ENCODE results near the gene PRSS21.

PRSS21 gene

DNA sequence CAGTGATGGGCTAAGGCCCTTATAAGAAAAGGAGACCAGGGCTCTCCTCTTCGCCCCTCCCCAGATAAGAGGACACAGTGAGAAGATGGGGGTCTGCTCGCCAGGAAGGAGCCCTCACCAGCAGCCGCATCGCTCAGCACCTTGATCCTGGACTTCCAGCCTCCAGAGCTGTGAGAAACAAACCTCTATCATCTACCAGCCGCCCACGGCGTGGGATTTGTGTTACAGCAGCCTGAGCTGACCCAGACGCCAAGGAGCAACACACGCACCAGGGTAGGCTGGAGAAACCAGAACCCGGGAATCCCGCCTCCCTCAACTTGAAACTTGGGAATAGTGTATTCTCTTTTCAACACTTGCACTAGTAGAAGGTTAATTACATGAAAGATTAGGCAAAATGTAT, 8.9 kb downstream of the PRSS21 start:
- DNase-seq (ENCODE audit: low spot score) = no peak

DNA sequence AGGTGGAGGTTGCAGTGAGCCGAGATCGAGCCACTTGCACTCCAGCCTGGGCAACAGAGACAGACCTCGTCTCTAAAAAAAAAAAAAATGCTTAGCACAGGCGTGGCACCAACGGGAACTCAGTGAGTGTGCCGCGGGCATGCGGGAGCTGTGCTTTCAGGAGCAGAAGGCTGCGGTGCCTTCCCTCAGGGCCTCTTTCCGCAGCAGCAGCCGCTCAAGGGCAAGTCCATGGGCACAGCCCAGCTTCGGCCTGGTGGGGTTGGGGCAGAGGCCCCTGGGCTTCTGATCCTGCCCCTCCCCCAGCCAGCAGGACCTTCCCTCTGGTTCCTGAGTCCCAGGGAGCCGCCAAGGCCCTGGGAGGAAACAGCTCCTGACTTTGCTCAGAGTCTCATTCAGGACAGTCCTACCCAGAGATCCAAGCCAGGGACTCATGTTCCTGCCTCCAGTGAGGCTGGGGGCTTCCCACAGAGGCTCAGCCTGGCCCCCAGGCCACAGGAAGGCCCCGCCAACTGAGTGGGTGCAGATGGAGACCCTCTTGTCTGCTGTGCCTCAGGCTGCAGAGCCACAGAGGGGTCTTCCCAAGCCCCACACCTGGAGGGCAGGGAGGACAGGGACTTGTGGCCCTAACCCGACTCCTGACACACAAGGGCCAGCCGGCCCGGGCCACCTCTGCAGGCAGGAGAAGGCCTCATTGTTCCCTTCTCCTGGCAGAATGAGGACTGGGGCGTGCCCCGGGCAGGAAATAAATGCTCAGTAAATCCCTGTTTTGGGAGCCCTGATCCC, 9.7 kb downstream of the PRSS21 start:
- no peak for DNase-seq (ENCODE audit: low spot score)

DNA sequence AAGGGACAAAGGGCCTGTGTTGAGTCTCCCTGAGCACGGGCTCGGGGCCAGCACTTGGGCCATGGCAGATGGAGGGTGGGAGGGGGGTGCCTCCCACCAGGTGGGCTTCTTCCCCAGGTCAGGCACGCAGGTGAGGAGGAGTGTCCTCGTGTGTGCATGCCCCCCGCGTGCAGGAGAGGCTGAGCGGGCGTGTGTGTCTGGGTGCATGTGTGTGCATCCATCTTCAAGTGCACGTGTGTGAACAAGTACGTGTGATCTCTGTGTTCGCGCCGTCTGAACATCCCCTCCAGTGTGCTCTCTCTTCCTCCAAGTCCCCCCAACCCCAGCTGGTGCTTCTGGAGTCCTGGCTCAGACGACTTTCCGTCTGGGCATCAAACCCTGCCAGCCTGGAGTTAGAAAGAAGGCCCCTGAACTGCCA, 10.3 kb downstream of the PRSS21 start:
- no peak for DNase-seq (ENCODE audit: low spot score)

- DNase-seq (ENCODE audit: low spot score) = no peak
Measured at GRCh38 chr16:2827831-2828520, 10.9 kb downstream of the PRSS21 start.

DNA sequence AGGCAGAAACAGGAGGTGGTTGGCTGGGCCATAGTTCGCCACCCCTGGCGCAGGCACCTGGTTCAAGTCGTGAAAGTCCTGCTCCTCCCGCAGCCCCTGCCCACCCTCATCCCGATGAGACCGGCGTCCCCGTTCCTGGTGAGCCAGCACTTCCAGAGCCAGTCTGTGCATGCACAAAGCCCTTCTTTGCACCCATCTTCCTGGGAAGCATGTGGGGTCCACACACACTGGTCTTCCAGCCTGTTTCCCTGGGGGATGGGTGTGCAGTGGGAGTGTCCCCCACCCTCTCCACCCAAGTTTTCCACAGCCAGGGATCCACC, 11.4 kb downstream of the PRSS21 start:
- DNase-seq (ENCODE audit: low spot score) = no peak

GRCh38 chr16:2828876-2829430, 11.9 kb downstream of the PRSS21 start:
- DNase-seq (ENCODE audit: low spot score) = no peak

DNA sequence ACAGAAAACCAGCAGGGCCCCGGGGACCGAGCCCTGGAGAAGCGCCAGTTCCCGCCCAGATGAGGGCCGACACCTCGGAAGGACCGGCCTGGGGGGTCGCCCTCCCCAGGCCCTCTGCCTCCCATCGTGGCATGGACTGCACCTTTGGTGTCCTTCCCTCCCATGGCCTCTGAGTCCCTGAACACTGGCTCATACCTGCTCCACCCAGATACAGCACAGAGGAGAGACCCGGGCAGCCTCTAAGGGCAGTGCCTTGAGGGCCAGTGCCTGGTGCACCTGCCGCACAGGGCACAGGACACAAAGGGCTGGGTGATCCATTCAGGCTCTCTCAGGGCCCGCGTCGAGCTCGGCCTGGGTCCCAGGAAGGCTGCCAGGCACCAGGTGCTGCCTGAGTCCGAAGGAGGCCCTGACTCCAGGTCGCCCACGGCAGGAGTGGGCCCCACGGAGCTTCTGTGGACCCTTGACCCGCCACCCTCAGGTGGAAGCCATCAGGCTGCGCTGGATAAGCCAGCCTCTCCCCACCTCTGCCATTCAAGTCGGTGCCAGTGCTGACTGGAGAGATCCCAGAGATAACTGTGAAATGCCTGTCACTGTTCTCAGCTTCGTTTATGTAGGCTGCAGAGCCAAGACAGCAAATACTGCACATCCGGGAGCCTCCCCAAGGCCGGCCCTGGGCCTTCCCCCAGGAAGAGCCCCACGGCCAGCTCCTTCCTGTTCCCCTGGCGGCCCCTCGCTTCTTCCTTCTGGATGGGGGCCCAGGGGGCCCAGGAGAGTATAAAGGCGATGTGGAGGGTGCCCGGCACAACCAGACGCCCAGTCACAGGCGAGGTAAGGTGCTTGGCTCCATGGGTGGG, 12.7 kb downstream of the PRSS21 start, which contains the start of gene ZG16B:
TSS of gene ZG16B (plus strand) at position 803 of the 854 bp plus-strand sequence. CDS start 139 bp downstream, outside the sequence.
- DNase-seq (ENCODE audit: low spot score) = no peak

- DNase-seq (ENCODE audit: low spot score) = no peak
Measured at GRCh38 chr16:2830355-2830695, 13.3 kb downstream of the PRSS21 start.

- no peak for DNase-seq (ENCODE audit: low spot score)
Measured at GRCh38 chr16:2831203-2831602, 14.2 kb downstream of the PRSS21 start.

DNA sequence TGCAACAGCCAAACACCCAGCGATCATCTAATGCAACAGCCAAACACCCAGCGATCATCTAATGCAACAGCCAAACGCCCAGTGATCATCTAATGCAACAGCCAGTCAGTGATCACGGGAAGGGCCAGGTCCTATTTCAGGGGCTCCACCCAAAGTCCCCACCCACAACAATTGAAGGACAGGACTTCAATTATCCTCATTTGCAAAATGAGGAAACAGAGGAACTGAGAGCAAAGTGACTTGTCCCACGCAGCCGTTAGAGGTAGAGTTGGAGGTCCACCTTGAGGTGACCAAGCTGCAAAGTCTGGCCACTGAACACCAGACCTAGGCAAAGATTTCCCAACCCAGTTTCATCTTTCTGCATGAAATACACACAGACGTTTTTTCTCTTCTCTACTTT, 16.7 kb downstream of the PRSS21 start:
- DNase-seq (ENCODE audit: low spot score) = no peak

DNA sequence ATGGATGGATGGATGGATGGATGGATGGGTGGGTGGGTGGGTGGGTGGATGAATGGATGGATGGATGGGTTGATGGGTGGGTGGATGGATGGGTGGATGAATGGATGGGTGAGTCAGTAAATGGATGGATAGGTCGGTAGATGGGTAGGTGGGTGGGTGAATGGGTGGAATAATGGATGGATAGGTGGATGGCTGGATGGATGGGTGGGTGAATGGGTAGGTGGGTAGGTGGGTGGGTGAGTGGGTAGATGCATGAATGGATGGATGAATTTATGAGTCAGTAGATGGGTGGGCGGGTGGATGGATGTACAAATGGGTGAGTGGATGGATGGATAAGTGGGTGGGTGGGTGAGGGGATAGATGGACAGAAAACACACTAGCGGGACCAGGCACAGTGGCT, 17.9 kb downstream of the PRSS21 start:
- no peak for DNase-seq (ENCODE audit: low spot score)

DNA sequence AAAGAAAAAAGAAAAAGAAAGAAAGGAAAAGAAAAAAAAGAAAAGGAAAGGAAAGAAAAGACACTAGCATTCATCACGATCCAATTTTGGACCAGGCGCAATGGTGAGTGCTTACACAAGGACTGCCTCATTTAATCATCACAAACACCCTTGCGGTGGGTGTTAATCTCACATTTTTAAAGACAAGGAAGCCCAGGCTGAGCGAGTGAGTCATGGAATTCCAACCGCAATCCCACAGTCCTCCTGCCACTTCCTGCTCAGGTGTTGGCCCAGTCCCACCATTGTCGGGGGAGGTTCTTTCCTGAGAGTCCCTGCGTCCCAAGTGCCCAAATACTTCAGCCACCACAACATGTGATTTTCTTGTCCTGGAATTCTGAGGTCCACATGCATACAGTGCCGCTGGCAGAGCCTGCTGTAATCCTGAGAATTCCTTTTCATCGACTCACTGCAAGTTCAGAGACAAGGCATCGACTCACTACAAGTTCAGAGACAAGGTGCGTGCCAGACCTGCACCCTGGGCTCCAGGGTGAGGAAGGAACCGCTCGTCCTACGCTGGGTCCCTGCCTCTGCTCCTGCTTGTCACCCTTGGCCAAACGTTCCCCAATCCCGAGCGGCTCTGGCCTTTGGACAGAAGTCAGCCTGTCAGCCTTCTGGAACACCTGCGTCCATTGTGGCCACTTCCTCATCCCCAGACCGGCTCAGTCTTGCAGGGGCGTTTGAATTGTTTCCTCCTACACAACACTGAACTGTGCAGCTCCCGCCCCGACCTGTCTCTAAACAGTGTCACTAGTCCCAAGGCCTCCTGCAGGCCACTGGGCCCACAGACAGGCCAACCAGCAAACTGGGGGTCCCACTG, 18.8 kb downstream of the PRSS21 start:
- DNase-seq (ENCODE audit: low spot score) = no peak

DNA sequence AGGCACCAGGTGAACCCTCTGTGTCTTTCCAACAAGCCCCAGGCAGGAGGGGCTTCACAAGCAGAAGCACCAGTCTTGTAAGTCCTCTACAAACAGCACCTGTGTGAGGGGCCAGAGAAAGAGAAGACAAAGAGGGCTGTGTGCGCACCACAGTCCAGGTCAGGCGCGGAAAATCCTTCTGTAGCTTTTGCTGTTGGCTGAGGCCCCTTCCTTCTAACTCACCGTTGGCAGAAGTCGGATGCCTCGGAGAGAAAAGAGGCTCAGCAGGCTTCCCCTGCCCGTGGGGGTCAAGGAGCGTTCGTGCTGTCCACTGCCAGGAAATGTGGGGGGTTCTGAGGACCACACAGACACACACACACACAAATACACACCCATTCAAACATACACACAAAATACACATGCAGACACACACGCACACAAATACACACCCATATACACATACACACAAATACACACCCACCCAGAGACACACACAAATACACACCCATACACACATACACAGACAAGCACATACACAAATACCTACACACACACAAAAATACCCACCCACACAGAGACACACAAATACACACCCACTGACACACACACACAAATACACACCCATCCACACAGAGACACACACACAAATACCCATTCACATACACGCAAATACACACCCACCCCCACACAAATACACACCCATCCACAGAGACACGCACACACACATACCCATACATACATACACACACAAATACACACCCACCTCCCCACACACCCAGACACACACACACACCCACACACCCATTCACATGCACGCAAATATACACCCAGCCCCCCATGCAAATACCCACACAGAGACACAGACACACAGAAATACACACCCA, 19.8 kb downstream of the PRSS21 start:
- DNase-seq (ENCODE audit: low spot score) = no peak

DNA sequence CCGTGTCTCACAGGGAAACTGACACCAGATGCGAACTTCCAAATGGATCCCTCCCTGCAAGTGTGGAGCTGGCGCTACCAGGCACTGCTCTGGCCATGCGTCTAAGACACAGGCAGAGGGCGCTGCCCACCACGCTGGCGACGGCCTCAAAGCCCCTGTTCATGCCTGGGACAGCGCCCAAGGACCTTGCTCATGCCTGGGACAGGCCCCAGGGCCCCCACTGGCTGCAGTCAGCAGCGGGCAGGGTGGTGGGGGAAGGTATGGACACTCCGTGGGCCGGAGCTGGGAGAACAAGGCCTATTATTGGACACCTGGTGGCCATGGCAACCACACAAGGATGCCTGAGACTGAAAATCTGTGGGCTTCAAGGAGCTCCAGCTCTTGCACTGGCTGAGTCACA, 21.9 kb downstream of the PRSS21 start:
- peak; percentile 75 for DNase-seq (ENCODE audit: low spot score)

DNA sequence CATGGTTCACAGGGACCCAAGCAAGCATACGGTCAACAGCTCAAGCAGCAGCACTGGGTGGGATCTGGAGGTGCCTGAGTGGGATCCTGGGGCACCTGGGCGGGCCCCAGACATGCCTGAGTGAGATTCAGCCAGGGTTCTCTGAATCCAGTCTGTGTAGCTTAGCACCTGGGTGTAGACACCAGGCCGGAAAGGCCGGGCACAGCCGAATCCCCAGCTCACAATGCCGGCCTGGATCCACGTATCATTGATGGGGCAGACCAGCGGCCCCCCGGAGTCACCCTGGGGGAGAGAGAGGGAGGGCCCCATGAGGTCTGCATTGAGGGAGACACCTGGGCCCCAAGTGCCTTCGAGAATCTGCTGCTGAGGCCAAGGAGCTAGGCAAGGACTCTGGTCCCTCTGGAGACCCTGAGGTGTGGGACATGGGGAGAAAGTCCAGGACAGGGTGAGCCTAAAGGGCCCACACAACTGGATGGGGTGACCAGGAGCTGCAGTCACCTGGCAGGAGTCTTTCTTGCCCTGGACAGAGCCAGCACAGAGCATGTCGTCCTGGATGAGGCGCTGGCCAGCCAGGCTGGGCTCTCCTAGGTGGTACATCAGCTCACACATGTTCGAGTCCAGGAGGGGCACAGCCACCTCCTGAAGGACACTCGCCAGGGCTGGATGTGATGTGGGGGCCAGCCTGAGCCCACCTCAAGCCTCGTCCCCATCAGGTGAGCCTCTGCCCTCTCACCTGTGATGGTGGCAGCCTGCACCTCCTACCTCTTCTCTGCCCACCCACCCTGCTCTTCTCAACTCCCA, 22.8 kb downstream of the PRSS21 start:
- no peak for DNase-seq (ENCODE audit: low spot score)

DNA sequence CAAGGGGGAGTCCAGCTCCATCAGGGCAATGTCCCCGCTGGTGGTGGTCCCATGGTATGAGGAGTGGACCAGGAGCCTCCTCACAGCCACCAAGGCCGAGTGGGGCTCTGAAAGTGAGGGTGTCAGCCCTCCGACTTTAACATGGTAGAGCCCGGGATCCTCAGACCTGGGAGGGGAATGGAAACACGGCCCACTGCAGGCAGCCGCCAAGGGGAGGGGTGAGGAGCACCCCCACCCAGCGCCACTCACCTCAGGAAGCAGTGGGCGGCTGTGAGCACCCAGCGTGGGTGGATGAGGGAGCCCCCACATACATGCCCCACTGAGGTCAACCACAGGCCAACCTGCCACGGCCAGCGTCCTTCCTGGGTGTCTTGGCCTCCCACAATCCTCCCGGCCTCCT, 23.9 kb downstream of the PRSS21 start:
- DNase-seq (ENCODE audit: low spot score) = no peak

- no peak for DNase-seq (ENCODE audit: low spot score)
Measured at GRCh38 chr16:2841606-2842339, 24.7 kb downstream of the PRSS21 start.

DNA sequence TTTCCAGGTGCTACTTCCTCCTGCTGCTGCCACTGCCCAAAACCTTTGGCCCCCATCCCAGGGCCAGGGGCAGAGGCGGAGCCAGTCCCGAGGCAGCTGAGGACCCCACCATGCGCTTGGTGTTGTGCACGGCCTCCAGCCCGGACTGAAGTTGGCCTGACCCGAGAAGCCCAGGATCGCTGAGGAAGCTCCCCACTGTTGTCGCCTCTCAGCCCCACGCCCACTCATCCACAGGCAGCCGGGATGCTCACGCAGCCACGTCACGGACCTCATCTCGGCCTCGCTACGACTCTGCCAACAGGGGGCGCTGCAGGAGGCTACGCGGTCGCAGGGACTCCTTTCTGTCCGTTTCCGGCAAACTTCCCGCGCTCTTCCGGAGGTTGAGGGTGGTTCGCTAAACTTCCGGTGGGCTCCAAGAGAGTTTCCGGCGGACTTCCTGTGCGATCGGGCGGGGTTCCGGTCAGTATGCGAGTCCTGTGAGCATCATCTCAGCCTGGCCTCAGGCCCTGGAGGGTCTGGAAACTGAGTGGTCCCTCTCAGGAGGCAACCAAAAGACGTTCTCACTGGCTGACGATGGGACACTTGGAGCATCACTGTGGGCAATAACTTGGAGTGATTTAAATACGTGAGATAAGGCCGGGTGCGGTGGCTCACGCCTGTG, 25.4 kb downstream of the PRSS21 start:
- peak; percentile 60 for DNase-seq (ENCODE audit: low spot score)

GRCh38 chr16:2843526-2843925, 26.5 kb downstream of the PRSS21 start:
- no peak for DNase-seq (ENCODE audit: low spot score)

Measured in cerebellar cortex (tissue), 1 donor.